ENCODE results near the gene STOM. TPM values are rescaled to one million over a fixed set of nuclear protein-coding genes. Genes with fewer than 3 reads are reported as not detected.

The STOM gene
- total RNA-seq, 1 experiment from 2014 or later, result 5.5 TPM

- no peaks in the 10 kb centered on the region for H3K9me2 ChIP-seq (replicated peaks; ENCODE audit: low read length)
- no peaks in the 10 kb centered on the region for H3K27me3 ChIP-seq (ENCODE audit: low read length)
- TF ChIP-seq, protein P1, sequence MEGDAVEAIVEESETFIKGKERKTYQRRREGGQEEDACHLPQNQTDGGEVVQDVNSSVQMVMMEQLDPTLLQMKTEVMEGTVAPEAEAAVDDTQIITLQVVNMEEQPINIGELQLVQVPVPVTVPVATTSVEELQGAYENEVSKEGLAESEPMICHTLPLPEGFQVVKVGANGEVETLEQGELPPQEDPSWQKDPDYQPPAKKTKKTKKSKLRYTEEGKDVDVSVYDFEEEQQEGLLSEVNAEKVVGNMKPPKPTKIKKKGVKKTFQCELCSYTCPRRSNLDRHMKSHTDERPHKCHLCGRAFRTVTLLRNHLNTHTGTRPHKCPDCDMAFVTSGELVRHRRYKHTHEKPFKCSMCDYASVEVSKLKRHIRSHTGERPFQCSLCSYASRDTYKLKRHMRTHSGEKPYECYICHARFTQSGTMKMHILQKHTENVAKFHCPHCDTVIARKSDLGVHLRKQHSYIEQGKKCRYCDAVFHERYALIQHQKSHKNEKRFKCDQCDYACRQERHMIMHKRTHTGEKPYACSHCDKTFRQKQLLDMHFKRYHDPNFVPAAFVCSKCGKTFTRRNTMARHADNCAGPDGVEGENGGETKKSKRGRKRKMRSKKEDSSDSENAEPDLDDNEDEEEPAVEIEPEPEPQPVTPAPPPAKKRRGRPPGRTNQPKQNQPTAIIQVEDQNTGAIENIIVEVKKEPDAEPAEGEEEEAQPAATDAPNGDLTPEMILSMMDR (conservative IDR thresholded peaks at IDR 0.05; ENCODE audit: low read depth, low read length), result no peak
- TF ChIP-seq EZH2 (IDR thresholded peaks at IDR 0.05; ENCODE audit: low read length, unreplicated experiment) (no peak), EZH2phosphoT487 (IDR thresholded peaks at IDR 0.05; ENCODE audit: borderline replicate concordance, low read length) (no peak)
- ChIA-PET POLR2A (ENCODE audit: unreplicated experiment) (no interaction called here), CTCF (no interaction called here)
- H3F3A ChIP-seq (ENCODE audit: low read length, unreplicated experiment), result no peaks in the 10 kb centered on the region
- H4K20me1 ChIP-seq (ENCODE audit: low read length), result no peaks in the 10 kb centered on the region
- H3K9ac ChIP-seq (ENCODE audit: low read length), result no peak overlapping the region
- H3K9me3 ChIP-seq (ENCODE audit: low read length), result no peaks in the 10 kb centered on the region
- no peak overlapping the region for H3K4me2 ChIP-seq (ENCODE audit: low read length)
- no peak overlapping the region for H2AFZ ChIP-seq (ENCODE audit: low read length)
- H3K36me3 ChIP-seq (ENCODE audit: low read depth, low read length), result no peaks in the 10 kb centered on the region
- H3K79me2 ChIP-seq (ENCODE audit: low read length), result no peaks in the 10 kb centered on the region
- ATAC-seq, result no peak
- intact Hi-C loops (cut with micrococcal nuclease), result no loop called here
- H3K27ac ChIP-seq (ENCODE audit: low read length), result no peak overlapping the region
- no peak overlapping the region for H3K4me3 ChIP-seq (ENCODE audit: low read length)
- no TSS peak for BruUV-seq (replicated peaks)
- H3K4me1 ChIP-seq (ENCODE audit: insufficient read depth, low read length), result peaks cover 23% of the 10 kb centered on the region
- DNase-seq, result no peak
Observed at GRCh38 chr9:121354762-121355161, 15.3 kb downstream of the STOM start.

GRCh38 chr9:121354141-121354540 lies 15.9 kb downstream of the STOM start:
- no peak overlapping the region for H3K27ac ChIP-seq (ENCODE audit: low read length)
- H4K20me1 ChIP-seq (ENCODE audit: low read length), result no peaks in the 10 kb centered on the region
- DNase-seq (no peak), ATAC-seq (no peak)
- intact Hi-C loops (cut with micrococcal nuclease), result no loop called here
- BruUV-seq (replicated peaks), result no TSS peak
- H3K9ac ChIP-seq (ENCODE audit: low read length), result no peak overlapping the region
- H3K4me3 ChIP-seq (ENCODE audit: low read length), result no peak overlapping the region
- H3K4me2 ChIP-seq (ENCODE audit: low read length), result no peak overlapping the region
- H3K27me3 ChIP-seq (ENCODE audit: low read length), result no peaks in the 10 kb centered on the region
- ChIA-PET CTCF (no interaction called here), POLR2A (ENCODE audit: unreplicated experiment) (no interaction called here)
- H3K4me1 ChIP-seq (ENCODE audit: insufficient read depth, low read length), result peaks cover 23% of the 10 kb centered on the region
- no peaks in the 10 kb centered on the region for H3F3A ChIP-seq (ENCODE audit: low read length, unreplicated experiment)
- H3K79me2 ChIP-seq (ENCODE audit: low read length), result no peaks in the 10 kb centered on the region
- no peaks in the 10 kb centered on the region for H3K36me3 ChIP-seq (ENCODE audit: low read depth, low read length)
- no peaks in the 10 kb centered on the region for H3K9me3 ChIP-seq (ENCODE audit: low read length)
- no peaks in the 10 kb centered on the region for H3K9me2 ChIP-seq (replicated peaks; ENCODE audit: low read length)
- H2AFZ ChIP-seq (ENCODE audit: low read length), result no peak overlapping the region
- TF ChIP-seq, protein P1 (conservative IDR thresholded peaks at IDR 0.05; ENCODE audit: low read depth, low read length), result no peak
- TF ChIP-seq EZH2phosphoT487 (IDR thresholded peaks at IDR 0.05; ENCODE audit: borderline replicate concordance, low read length) (no peak), EZH2 (IDR thresholded peaks at IDR 0.05; ENCODE audit: low read length, unreplicated experiment) (no peak)

GRCh38 chr9:121353241-121354061 lies 16.6 kb downstream of the STOM start:
- Histone ChIP-seq H3K9ac (ENCODE audit: low read length) (no peak overlapping the region), H3K36me3 (ENCODE audit: low read depth, low read length) (no peaks in the 10 kb centered on the region), H3F3A (ENCODE audit: low read length, unreplicated experiment) (no peaks in the 10 kb centered on the region), H3K27me3 (ENCODE audit: low read length) (no peaks in the 10 kb centered on the region), H3K27ac (ENCODE audit: low read length) (no peak overlapping the region), H3K9me3 (ENCODE audit: low read length) (no peaks in the 10 kb centered on the region), H3K79me2 (ENCODE audit: low read length) (no peaks in the 10 kb centered on the region), H4K20me1 (ENCODE audit: low read length) (no peaks in the 10 kb centered on the region), H3K9me2 (replicated peaks; ENCODE audit: low read length) (no peaks in the 10 kb centered on the region), H3K4me3 (ENCODE audit: low read length) (no peak overlapping the region), H3K4me1 (ENCODE audit: insufficient read depth, low read length) (peaks cover 23% of the 10 kb centered on the region), H2AFZ (ENCODE audit: low read length) (no peak overlapping the region), H3K4me2 (ENCODE audit: low read length) (no peak overlapping the region)
- no peak for ATAC-seq
- no TSS peak for BruUV-seq (replicated peaks)
- no peak for DNase-seq
- TF ChIP-seq EZH2 (IDR thresholded peaks at IDR 0.05; ENCODE audit: low read length, unreplicated experiment) (no peak), EZH2phosphoT487 (IDR thresholded peaks at IDR 0.05; ENCODE audit: borderline replicate concordance, low read length) (no peak)
- TF ChIP-seq, protein P1 (conservative IDR thresholded peaks at IDR 0.05; ENCODE audit: low read depth, low read length), result no peak
- CTCF ChIA-PET, result no interaction called here
- POLR2A ChIA-PET (ENCODE audit: unreplicated experiment), result no interaction called here
- intact Hi-C loops (cut with micrococcal nuclease), result no loop called here
